Neuron (in vitro differentiated cells): ENCODE measurements around the gene KRT5.
"Not testable (repeated sequence)": the region's sequence is repeated elsewhere in the genome, so short reads cannot be mapped to it uniquely, and the experiment has no call there.

ENCODE experiments used
- H2AFZ ChIP-seq: one replicate; pipeline ENCODE4 v1.6.1; 2013; ENCODE audit warnings: low read depth, mild to moderate bottlenecking, inconsistent platforms, low read length, moderate library complexity
- H3K27me3 ChIP-seq: one replicate; pipeline ENCODE4 v1.6.1; 2013; ENCODE audit warnings: low read length; ENCODE audit not compliant: insufficient read depth
- H3K36me3 ChIP-seq: one replicate; pipeline ENCODE4 v1.6.1; 2013; ENCODE audit warnings: low read length; ENCODE audit not compliant: insufficient read depth
- H3K4me1 ChIP-seq: one replicate; pipeline ENCODE4 v1.6.1; 2013; ENCODE audit warnings: low read length; ENCODE audit not compliant: insufficient read depth
- H3K4me3 ChIP-seq: 2 replicates; pipeline ENCODE4 v1.5.1; 2013; ENCODE audit warnings: mild to moderate bottlenecking, low read length, moderate library complexity
- H3K9me3 ChIP-seq: one replicate; pipeline ENCODE4 v1.6.1; 2013; ENCODE audit warnings: low read length

KRT5 gene

DNA sequence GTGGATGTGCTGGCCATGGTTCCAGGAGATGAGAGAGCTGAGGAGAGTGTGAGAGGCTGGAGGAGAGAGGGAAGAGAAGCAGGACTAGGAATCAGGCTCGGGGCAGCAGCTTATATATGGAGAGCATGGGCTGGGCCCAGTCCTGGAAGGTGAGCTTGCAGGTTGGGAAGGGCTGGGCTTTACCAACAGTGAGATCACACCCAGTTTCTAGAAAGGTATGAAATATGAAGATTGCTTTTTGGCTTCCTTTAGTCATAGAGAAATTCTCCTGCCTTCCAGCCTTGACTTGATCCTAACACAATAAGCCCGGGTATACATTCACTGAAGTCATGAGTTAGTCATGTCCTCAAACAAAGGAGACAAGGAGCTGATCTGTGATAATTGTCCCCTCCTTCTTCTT is 27.0 kb downstream of the KRT5 start, which contains the start of gene KRT6A:
TSS of gene KRT6A (minus strand) at position 86 of the 400 bp plus-strand sequence. CDS start at position 17, 69 bp downstream.
- no peaks in the 10 kb centered on the region for H3K4me1 ChIP-seq
- H3K9me3 ChIP-seq = no peaks in the 10 kb centered on the region
- no peak within 1 kb of the TSS for H3K4me3 ChIP-seq
- H2AFZ ChIP-seq = no peak within 1 kb of the TSS
- no peaks in the 10 kb centered on the region for H3K36me3 ChIP-seq
- peaks cover 4% of the 10 kb centered on the region for H3K27me3 ChIP-seq

DNA sequence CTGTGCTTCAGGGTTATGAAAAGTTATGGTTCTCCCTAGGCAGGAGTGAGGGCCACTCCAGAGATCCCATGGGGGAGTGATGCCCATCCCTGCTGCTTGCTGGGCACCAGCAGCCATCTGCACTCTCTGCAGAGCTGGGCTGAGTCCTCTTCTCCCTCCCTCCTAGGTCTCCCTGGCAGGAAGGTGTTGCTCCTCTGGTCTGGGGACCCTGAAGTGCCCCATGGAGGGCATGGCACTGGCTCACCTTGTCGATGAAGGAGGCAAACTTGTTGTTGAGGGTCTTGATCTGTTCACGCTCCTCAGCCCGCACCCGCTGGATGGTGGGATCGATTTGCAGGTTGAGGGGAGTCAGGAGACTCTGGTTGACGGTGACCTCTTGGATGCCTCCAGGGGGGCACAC is 27.8 kb downstream of the KRT5 start:
- H3K27me3 ChIP-seq, H3K4me3 ChIP-seq, H3K4me1 ChIP-seq, H3K36me3 ChIP-seq, H2AFZ ChIP-seq, H3K9me3 ChIP-seq: not testable (repeated sequence)

DNA sequence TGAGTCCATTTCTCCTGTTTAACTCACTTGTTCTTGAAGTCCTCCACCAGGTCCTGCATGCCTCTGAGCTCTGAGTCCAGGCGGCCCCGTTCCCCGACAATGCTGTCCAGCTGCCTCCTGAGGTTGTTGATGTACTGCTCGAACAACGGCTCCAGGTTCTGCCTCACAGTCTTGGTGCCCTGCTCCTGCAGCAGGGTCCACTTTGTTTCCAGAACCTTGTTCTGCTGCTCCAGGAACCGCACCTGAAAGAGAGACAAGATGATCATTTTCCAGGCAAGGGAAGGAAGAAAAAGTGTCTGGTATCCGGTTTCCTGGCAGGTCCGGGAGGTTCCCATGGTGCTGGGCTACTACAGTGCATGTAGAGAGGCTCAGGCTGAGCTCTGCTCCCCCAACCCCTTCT is 28.7 kb downstream of the KRT5 start:
- not testable (repeated sequence) for H3K27me3 ChIP-seq, H3K4me3 ChIP-seq, H3K36me3 ChIP-seq, H3K9me3 ChIP-seq, H3K4me1 ChIP-seq, H2AFZ ChIP-seq

DNA sequence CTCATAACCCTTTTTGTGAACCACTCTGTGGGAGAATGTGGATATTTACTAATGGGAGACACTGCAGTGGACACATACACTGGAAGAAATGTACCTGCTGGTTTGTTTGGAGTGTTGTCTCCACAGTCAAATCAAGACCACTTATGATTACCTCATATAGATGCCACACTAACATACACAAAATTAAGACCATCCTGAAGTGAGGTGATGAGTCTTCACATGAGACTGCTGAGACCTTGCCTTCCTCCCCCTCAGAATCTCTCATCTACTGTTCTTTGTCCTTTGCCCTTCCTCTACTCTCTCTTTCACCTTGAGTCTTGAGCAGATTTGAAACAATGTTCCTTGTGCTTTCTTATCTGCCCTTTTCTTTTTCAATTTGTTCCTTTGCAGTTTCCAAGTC is 31.5 kb downstream of the KRT5 start:
- Histone ChIP-seq H2AFZ (no peak overlapping the region), H3K27me3 (peaks cover 2% of the 10 kb centered on the region), H3K4me1 (no peaks in the 10 kb centered on the region), H3K4me3 (no peak overlapping the region), H3K36me3 (no peaks in the 10 kb centered on the region), H3K9me3 (no peaks in the 10 kb centered on the region)

DNA sequence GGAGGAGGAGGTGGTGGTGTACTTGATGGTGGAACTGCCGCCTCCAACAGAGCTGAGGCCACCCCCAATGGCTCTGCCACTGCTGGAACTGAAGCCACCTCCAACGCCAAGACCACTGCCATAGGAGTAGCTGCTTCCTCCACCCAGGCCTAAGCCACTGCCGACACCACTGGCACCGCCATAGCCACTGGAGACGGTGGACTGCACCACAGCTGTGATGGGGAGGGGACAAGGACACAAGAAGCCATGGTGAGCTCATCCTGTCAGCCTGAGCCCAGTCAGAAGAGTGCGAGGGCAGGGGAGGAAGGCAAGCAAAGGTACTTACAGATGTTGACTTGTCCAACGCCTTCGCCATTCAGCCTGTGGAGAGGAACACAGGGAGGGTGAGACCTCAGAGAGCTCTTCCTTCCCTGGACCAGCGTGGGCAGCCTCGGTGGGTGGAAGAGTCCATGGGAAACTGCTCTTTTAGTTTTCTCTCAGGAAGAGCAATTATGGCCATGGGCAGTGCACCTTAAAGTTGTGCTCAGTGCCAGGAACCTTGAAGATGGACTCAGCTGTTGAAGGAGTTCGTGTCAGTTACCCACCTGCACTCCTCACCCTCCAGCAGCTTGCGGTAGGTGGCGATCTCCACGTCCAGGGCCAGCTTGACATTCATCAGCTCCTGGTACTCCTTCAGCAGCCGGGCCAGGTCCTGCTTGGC is 32.3 kb downstream of the KRT5 start:
- not testable (repeated sequence) for H3K36me3 ChIP-seq, H2AFZ ChIP-seq, H3K27me3 ChIP-seq, H3K4me3 ChIP-seq, H3K4me1 ChIP-seq, H3K9me3 ChIP-seq

DNA sequence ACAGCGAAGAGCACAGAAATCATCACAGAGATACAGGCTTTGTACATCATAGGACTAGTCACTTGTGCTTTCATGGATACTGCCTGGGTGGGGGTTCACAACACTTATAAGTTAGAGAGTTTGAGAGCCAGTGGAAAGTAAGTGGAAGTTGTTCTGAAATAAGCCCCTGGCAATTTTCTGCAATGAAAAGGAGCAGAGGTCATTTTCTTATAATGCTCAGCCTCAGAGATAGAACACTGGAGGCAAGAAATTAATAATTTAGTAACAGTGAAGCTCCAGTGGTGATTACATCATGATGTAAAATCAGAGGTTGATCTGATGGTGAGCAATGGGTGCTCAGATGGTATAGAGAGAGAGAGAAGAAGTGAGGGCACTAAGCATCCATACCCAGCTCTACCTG is 33.0 kb downstream of the KRT5 start:
- Histone ChIP-seq H3K27me3 (peaks cover 2% of the 10 kb centered on the region), H3K4me3 (no peak overlapping the region), H3K4me1 (no peaks in the 10 kb centered on the region), H3K36me3 (no peaks in the 10 kb centered on the region), H2AFZ (no peak overlapping the region), H3K9me3 (no peaks in the 10 kb centered on the region)

DNA sequence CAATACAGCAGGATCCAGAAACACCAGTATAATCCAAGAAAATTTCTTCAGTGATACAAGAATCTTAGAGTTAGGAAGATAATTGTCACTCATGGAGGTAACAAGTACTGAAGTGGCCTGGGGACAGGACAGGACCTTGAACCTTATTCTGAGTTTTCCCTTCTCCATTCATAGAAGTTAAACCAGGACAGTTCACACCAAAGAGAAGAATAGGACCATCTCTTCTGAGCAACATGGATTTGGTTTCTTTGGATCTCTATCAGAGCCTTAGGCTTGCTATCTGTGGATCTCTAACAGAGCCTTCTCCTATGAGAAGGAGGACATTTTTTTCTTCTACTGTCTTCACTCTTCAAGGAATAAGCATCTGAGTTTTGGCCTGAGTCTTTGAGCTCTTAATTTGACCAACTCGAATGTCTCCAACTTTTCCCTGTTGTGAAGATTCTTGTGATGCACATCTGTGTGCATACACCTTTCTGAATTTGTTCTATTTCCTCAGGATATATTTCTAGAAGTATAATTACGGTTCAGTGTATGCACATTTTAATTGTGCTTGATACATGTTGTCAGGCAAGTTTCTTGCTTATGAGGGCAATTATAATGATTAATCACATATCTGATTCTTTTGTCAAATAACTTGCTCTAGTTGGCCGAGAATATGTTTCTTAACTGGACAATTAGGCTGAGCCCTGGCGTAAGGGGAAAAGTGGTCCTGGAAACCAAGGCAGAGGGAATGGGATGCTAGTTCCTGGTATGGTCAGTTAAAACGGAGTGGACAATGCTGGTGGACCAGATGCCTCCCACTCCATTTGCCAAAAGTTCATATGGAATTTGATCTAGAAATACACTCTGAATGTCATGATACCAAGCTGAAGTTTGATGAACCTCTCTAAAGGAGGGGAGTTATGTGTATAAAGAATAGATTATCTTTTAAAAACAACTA is 33.8 kb downstream of the KRT5 start:
- no peaks in the 10 kb centered on the region for H3K9me3 ChIP-seq
- no peak overlapping the region for H3K4me3 ChIP-seq
- no peak overlapping the region for H2AFZ ChIP-seq
- H3K27me3 ChIP-seq = peaks cover 2% of the 10 kb centered on the region
- no peaks in the 10 kb centered on the region for H3K36me3 ChIP-seq
- H3K4me1 ChIP-seq = no peaks in the 10 kb centered on the region

DNA sequence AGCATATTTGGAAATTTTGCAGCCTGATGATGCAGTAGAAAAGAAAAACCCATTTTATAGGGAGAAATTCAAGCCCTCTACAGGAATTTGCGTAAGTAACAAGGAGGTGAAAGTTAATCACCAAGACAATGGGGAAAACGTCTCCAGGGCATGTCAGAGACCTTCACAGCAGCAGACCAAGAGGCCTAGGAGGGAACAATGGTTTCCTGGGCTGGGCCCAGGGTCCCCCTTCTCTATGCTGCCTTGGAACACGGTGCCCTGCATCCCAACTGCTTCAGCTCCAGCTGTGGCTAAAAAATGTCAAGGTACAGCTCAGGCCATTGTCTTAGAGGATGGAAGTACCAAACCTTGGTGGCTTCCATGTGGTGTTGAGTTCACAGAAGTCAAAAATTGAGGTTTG is 40.1 kb downstream of the KRT5 start:
- no peak overlapping the region for H3K4me3 ChIP-seq
- no peaks in the 10 kb centered on the region for H3K27me3 ChIP-seq
- H3K9me3 ChIP-seq = no peaks in the 10 kb centered on the region
- no peaks in the 10 kb centered on the region for H3K4me1 ChIP-seq
- no peak overlapping the region for H2AFZ ChIP-seq
- H3K36me3 ChIP-seq = no peaks in the 10 kb centered on the region

DNA sequence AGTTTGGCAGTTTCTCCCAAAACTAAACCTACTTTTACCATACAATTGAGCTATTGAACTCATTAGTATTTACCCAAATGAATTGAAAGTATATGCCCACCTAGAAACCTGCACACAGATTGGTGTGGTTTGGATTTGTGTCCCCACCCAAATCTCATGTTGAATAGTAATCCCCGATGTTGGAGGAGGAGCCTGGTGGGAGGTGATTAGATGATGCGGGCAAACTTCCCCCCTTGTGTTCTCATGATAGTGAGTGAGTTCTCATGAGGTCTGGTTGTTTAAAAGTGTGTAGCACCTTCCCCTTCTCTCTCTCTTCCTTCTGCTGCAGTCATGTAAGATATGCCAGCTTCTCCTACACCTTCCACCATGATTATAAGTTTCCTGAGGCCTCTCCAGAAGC is 42.5 kb downstream of the KRT5 start:
- no peak overlapping the region for H2AFZ ChIP-seq
- no peak overlapping the region for H3K4me3 ChIP-seq
- H3K36me3 ChIP-seq = no peaks in the 10 kb centered on the region
- H3K27me3 ChIP-seq = no peaks in the 10 kb centered on the region
- H3K9me3 ChIP-seq = no peaks in the 10 kb centered on the region
- H3K4me1 ChIP-seq = no peaks in the 10 kb centered on the region

DNA sequence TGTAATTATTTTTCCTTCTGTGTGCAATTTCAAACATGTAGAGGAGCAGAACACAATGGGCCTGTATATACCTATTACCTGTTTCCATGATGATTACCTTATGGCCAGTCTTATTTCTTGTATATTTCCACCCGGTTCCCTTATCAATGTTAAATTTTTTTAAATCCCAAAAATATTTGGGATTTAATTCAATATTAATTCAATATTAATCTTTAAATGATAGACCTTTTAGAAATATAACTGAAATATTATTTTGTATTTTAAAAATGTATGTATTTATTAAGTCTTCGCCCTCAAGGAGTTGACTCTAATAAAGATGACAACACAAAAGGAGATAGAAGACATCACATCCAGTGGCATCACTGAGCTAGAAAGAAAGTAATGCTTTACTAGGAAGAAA is 46.0 kb downstream of the KRT5 start:
- no peak overlapping the region for H3K4me3 ChIP-seq
- no peaks in the 10 kb centered on the region for H3K27me3 ChIP-seq
- no peak overlapping the region for H2AFZ ChIP-seq
- no peaks in the 10 kb centered on the region for H3K4me1 ChIP-seq
- no peaks in the 10 kb centered on the region for H3K36me3 ChIP-seq
- no peaks in the 10 kb centered on the region for H3K9me3 ChIP-seq

DNA sequence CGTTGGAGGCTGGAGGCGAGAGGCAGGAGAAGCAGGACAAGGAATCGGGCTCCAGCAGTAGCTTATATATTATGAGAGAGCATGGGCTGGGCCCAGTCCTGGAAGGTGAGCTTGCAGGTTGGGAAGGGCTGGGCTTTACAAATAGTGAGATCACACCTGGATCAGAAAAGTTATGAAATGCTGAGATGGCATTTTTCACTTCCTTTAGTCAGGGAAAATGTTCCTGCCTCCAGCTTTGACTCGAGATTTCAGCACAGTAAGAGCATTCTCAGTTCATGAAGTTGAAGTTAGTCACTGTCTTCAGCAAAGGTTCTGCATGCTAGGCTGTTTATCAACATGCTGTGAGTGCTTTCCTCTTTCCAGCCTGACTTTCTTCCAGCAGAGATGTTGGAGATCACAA is 46.4 kb downstream of the KRT5 start, which contains the start of gene KRT6C:
TSS of gene KRT6C (minus strand) at position 38 of the 400 bp plus-strand sequence. CDS start 68 bp downstream, outside the sequence.
- Histone ChIP-seq H3K4me3 (no peak within 1 kb of the TSS), H3K36me3 (no peaks in the 10 kb centered on the region), H3K27me3 (peaks cover 2% of the 10 kb centered on the region), H2AFZ (no peak within 1 kb of the TSS), H3K9me3 (no peaks in the 10 kb centered on the region), H3K4me1 (no peaks in the 10 kb centered on the region)

DNA sequence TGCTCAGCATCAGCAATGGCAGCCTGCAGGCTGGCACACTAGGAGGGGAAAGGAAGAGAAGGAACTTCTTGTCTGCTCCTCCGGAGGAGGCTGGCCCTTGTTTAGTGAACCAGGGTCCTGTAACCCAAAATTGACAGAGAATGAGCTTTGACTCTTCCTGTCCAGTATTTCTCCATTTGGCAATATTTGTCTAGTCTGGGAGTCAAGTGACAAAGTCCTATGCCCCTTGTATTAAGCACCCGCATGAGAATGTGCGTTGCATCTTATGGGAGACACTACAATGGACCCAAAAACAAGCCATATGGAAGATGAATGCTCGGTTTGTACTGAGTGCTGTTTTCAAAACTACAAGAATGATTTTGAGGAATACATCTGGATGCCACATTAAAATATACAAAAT is 50.3 kb downstream of the KRT5 start:
- no peak overlapping the region for H2AFZ ChIP-seq
- H3K9me3 ChIP-seq = no peaks in the 10 kb centered on the region
- H3K4me1 ChIP-seq = no peaks in the 10 kb centered on the region
- H3K36me3 ChIP-seq = no peaks in the 10 kb centered on the region
- peaks cover 3% of the 10 kb centered on the region for H3K27me3 ChIP-seq
- H3K4me3 ChIP-seq = no peak overlapping the region

DNA sequence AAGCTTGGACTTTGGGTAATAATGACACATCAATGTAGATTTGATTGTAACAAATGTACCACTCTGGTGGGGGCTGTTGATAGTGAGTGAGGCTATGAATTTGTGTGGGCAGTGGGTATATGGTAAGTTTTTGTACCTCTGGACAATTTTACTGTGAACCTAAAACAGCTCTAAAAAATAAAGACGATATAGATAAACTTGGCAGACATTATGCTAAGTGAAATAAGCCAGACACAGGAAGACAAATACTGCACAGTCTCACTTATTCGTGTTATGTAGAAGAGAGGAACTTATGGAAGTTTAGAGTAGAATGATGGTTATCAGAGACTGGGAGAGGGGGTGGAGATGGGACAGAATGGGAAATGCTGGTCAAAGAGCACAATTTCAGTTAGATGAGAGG is 55.3 kb downstream of the KRT5 start:
- peaks cover 5% of the 10 kb centered on the region for H3K27me3 ChIP-seq
- no peaks in the 10 kb centered on the region for H3K36me3 ChIP-seq
- H3K4me1 ChIP-seq = no peaks in the 10 kb centered on the region

More for the DNA sequence above, 55.3 kb downstream of the KRT5 start:
- no peaks in the 10 kb centered on the region for H3K9me3 ChIP-seq
- H2AFZ ChIP-seq = no peak overlapping the region
- H3K4me3 ChIP-seq = no peak overlapping the region
